K562 (cell line): Measurements from ENCODE around the gene DALRD3. TPM values are rescaled to one million over a fixed set of nuclear protein-coding genes. Genes with fewer than 3 reads are reported as not detected.

Experiments used
- ADNP ChIP-seq: fragments of 200-800 bp; sonication (Bioruptor generic); IDR thresholded peaks from 2 replicates; pipeline ENCODE4 v1.6.1; 2016; ENCODE audit warnings: missing genetic modification characterization, missing compliant biosample characterization
- CSDE1 ChIP-seq, 2 experiments: fragments of 450-650 bp; IDR thresholded peaks; 2 replicates each; pipeline ENCODE4 v1.6.1; 2016; ENCODE audit warnings: mild to moderate bottlenecking in 1 of 2
- EGR1 ChIP-seq: fragments of 450-650 bp; conservative IDR thresholded peaks from 2 replicates; pipeline ENCODE4 v1.6.1; 2017; ENCODE audit warnings: mild to moderate bottlenecking
- ESRRA ChIP-seq: fragments of 450-650 bp; IDR thresholded peaks from 2 replicates; pipeline ENCODE4 v1.6.1; 2014; ENCODE audit warnings: low read depth, mild to moderate bottlenecking, moderate library complexity, borderline replicate concordance
- EZH2 ChIP-seq: IDR thresholded peaks from 2 replicates; pipeline ENCODE4 v1.6.1; 2012; ENCODE audit warnings: low read depth, mild to moderate bottlenecking, inconsistent platforms, low read length, borderline replicate concordance
- HDAC8 ChIP-seq: fragments of 450-650 bp; IDR thresholded peaks from 2 replicates; pipeline ENCODE4 v1.6.1; 2016; ENCODE audit warnings: mild to moderate bottlenecking, missing genetic modification characterization, moderate library complexity, missing compliant biosample characterization
- HMG20A ChIP-seq: fragments of 450-650 bp; formaldehyde crosslinking; conservative IDR thresholded peaks from 2 replicates; pipeline ENCODE4 v1.4.0; 2020; ENCODE audit warnings: mild to moderate bottlenecking, mixed read lengths
- JUND ChIP-seq, 2 experiments: IDR thresholded peaks; 2 replicates in 1 of 2; 3 replicates in 1 of 2; pipeline ENCODE4 v1.6.1; 2011; ENCODE audit warnings: borderline replicate concordance in 2 of 2, low read depth in 2 of 2, low read length in 2 of 2, improper control_type of control experiment in 1 of 2, missing biosample characterization in 1 of 2, missing genetic modification characterization in 1 of 2, missing genetic modification reagents in 1 of 2
- KLF6 ChIP-seq: fragments of 250-450 bp; sonication (Bioruptor Pico); IDR thresholded peaks from 2 replicates; pipeline ENCODE4 v1.4.0; 2020; ENCODE audit warnings: mild to moderate bottlenecking, moderate library complexity, borderline replicate concordance
- MEF2A ChIP-seq: IDR thresholded peaks from 2 replicates; pipeline ENCODE4 v1.6.1; 2011; ENCODE audit warnings: low read depth, mild to moderate bottlenecking, low read length, moderate library complexity; ENCODE audit not compliant: control insufficient read depth
- NFATC3 ChIP-seq: fragments of 450-650 bp; IDR thresholded peaks from 2 replicates; pipeline ENCODE4 v1.6.1; 2017; ENCODE audit warnings: mild to moderate bottlenecking
- PTTG1 ChIP-seq: fragments of 450-650 bp; IDR thresholded peaks from 2 replicates; pipeline ENCODE4 v1.6.1; 2016; ENCODE audit warnings: low read depth, mild to moderate bottlenecking, missing genetic modification characterization, missing compliant biosample characterization
- RBM15 ChIP-seq: fragments of 200-400 bp; formaldehyde crosslinking; IDR thresholded peaks from 2 replicates; pipeline ENCODE4 v1.6.1; 2018; ENCODE audit warnings: mild to moderate bottlenecking, low read length, moderate library complexity; ENCODE audit not compliant: insufficient read depth
- RUNX1 ChIP-seq: sonication (generic); IDR thresholded peaks from 2 replicates; pipeline ENCODE4 v1.6.1; 2016; ENCODE audit warnings: antibody characterized with exemption, low read depth
- SAFB ChIP-seq: fragments of 200-400 bp; formaldehyde crosslinking; IDR thresholded peaks from 2 replicates; pipeline ENCODE4 v1.6.1; 2017; ENCODE audit warnings: low read depth, low read length, borderline replicate concordance
- SMARCA4 ChIP-seq: fragments of 450-650 bp; IDR thresholded peaks from 2 replicates; pipeline ENCODE4 v1.6.1; 2016
- TBP ChIP-seq: optimal IDR thresholded peaks from 2 replicates; pipeline ENCODE3; 2011; ENCODE audit warnings: low read depth, low read length, improper control_type of control experiment
- TCF3 ChIP-seq: sonication (generic); formaldehyde crosslinking; IDR thresholded peaks from 2 replicates; pipeline ENCODE4 v1.4.0; 2020; ENCODE audit warnings: mild to moderate bottlenecking, missing genetic modification reagents
- ZFX ChIP-seq: sonication (generic); formaldehyde crosslinking; IDR thresholded peaks from 2 replicates; pipeline ENCODE4 v1.8.0; 2022; ENCODE audit warnings: mild to moderate bottlenecking, missing genetic modification reagents, moderate library complexity
- ZNF408 ChIP-seq: fragments of 250-450 bp; sonication (Bioruptor Pico); IDR thresholded peaks from 2 replicates; pipeline ENCODE4 v1.4.0; 2020; ENCODE audit warnings: low read depth, mild to moderate bottlenecking, moderate library complexity
- ZNF436 ChIP-seq: fragments of 250-450, 450-650 bp; sonication (Bioruptor Pico); formaldehyde crosslinking; IDR thresholded peaks from 2 replicates; pipeline ENCODE4 v1.7.0; 2020; ENCODE audit warnings: mild to moderate bottlenecking
- polyA plus RNA-seq, 8 experiments: library from polyadenylated mRNA; depleted of rRNA in 4 of 8; stranded (reverse) in 5 of 8; unstranded in 3 of 8; fragments of >200 nt; fragmentation: Nextera tagmentation in 2 of 8; fragmentation: Illumina TruSeq in 1 of 8; extraction: Ambion mirVana in 2 of 8; extraction: Trizol in 1 of 8; gene quantifications; 2 replicates each; pipeline versions ENCODE4 v1.2.1 to v1.2.3, GENCODE V29; 2011 to 2014; ENCODE audit warnings: inconsistent platforms in 1 of 8, missing spikeins in 1 of 8
- total RNA-seq, 7 experiments: library from RNA; depleted of rRNA in 6 of 7; stranded (reverse); fragments of >200 nt in 6 of 7; fragmentation: Illumina TruSeq in 2 of 7; extraction: Trizol in 2 of 7; gene quantifications; 2 replicates each; pipeline versions ENCODE4 v1.2.1 to v1.2.3, GENCODE V29; 2011 to 2021; ENCODE audit warnings: low replicate concordance in 1 of 7
- TF ChIP-seq, protein P1 (sequence below): sonication (generic); formaldehyde crosslinking; IDR thresholded peaks from 2 replicates; pipeline ENCODE4 v1.8.0; 2022; ENCODE audit warnings: mild to moderate bottlenecking, missing genetic modification reagents
- TF ChIP-seq, protein P2 (sequence below): IDR thresholded peaks from 2 replicates; pipeline ENCODE4 v1.6.1; 2014; ENCODE audit warnings: antibody characterized with exemption

The DALRD3 gene
- total and polyA plus RNA-seq, 9 of the 15 experiments (the other 6 are each of a cell fraction or from before 2014, with no cell fraction given) = 6.6 to 31.3 (median 14.4) TPM

DNA sequence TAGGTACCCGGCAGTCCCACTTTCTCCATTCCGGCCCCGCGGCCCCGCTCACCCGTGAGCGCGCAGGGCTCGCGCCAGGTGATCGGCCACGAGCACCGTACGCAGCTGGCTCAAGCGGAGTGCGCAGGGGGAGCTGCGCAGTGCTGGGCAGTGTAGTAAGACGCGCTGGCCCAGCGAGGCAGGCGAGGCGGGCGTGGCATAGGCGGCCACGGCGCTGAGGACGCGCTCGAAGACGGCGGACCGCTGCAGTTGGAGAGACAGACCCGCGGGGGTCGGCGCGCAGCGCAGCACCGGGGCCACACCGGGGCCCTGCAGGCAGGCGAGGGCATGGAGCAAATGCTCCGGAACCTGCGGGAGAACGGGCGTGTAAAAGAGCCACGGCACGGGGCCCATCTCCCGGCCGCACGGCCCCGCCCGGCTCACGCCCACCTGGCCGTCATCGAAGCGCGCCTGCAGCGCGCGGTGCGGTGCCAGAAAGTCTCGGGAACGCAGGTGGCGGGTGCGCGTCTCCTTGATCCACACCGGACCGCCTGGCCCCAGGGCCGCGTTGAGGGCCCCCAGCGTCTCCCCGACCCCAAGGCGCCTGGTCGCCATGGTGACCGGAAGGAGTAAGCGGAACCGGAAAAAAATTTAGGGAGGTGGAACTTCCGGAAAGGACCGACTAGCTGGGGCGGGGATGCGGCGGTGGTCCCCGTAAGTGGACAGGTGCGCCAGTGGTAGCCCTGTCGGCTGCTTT lies at the start of gene DALRD3 (continued):
- TF ChIP-seq TBP (no peak), TCF3 (CRISPR knock-in tag) (no peak), RBM15 (no peak), ESRRA (no peak), ZFX (CRISPR knock-in tag) (peak; percentile 77), SMARCA4 (no peak), EZH2 (no peak), RUNX1 (0 out of 2 replicates have a peak, but pooled peaks have one; percentile 15), NFATC3 (no peak), HDAC8 (tag) (no peak), ZNF436 (CRISPR knock-in tag) (no peak), JUND (IDR thresholded peaks at IDR 0.05; ENCODE audit: borderline replicate concordance, low read depth, low read length) (no peak), JUND (tag; IDR thresholded peaks at IDR 0.05; ENCODE audit: borderline replicate concordance, low read depth, low read length) (no peak), HMG20A (CRISPR knock-in tag) (no peak), SAFB (peak; percentile 82), ADNP (no peak), KLF6 (CRISPR knock-in tag) (no peak), CSDE1 (IDR thresholded peaks at IDR 0.05) (no peak), PTTG1 (tag) (no peak), MEF2A (no peak), ZNF408 (CRISPR knock-in tag) (no peak), EGR1 (peak; percentile 48; the same call in 1 of the 2 replicates)
- TF ChIP-seq, protein P1, sequence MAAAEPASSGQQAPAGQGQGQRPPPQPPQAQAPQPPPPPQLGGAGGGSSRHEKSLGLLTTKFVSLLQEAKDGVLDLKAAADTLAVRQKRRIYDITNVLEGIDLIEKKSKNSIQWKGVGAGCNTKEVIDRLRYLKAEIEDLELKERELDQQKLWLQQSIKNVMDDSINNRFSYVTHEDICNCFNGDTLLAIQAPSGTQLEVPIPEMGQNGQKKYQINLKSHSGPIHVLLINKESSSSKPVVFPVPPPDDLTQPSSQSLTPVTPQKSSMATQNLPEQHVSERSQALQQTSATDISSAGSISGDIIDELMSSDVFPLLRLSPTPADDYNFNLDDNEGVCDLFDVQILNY (CRISPR knock-in tag) = peak; percentile 31; the same call in 1 of the 2 replicates
- TF ChIP-seq, protein P2, sequence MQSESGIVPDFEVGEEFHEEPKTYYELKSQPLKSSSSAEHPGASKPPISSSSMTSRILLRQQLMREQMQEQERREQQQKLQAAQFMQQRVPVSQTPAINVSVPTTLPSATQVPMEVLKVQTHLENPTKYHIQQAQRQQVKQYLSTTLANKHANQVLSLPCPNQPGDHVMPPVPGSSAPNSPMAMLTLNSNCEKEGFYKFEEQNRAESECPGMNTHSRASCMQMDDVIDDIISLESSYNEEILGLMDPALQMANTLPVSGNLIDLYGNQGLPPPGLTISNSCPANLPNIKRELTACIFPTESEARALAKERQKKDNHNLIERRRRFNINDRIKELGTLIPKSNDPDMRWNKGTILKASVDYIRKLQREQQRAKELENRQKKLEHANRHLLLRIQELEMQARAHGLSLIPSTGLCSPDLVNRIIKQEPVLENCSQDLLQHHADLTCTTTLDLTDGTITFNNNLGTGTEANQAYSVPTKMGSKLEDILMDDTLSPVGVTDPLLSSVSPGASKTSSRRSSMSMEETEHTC = no peak
